Stomach (tissue), 9 donors: ENCODE results near the gene BANF2. TPM values are rescaled to one million over a fixed set of nuclear protein-coding genes. Genes with fewer than 3 reads are reported as not detected.

ENCODE experiments used
- DNase-seq, 2 donors: peaks; one replicate each; pipeline versions ENCODE4 v3.0.0 to v3.0.0-alpha.2; 2013 to 2019
- H3K27ac ChIP-seq, 5 donors: fragments of 200-600 bp in 4 of 5; sonication (generic) in 4 of 5; one replicate each; pipeline ENCODE4 v1.5.1; 2013 to 2019; ENCODE audit warnings: mild to moderate bottlenecking in 1 of 5, moderate library complexity in 1 of 5
- H3K27me3 ChIP-seq, 3 donors: fragments of 200-600 bp; sonication (generic); one replicate each; pipeline ENCODE4 v1.5.1; 2017 to 2019; ENCODE audit warnings: mixed run types in 1 of 3
- H3K36me3 ChIP-seq, 4 donors: fragments of 200-600 bp; sonication (generic); 1 replicate in 3 of 4; 2 replicates in 1 of 4; pipeline ENCODE4 v1.5.1; 2016 to 2019
- H3K4me1 ChIP-seq, 4 donors: fragments of 200-600 bp; sonication (generic); one replicate each; pipeline ENCODE4 v1.5.1; 2016 to 2019
- H3K4me3 ChIP-seq, 4 donors: fragments of 200-600 bp; sonication (generic) in 3 of 4; one replicate each; pipeline ENCODE4 v1.5.1; 2016 to 2019; ENCODE audit warnings: mild to moderate bottlenecking in 1 of 4
- H3K9me3 ChIP-seq, 4 donors: fragments of 200-600 bp; sonication (generic); one replicate each; pipeline ENCODE4 v1.5.1; 2016 to 2019
- CTCF ChIP-seq, 7 experiments: fragments of 450-650 bp in 4 of 7; fragments of 200-600 bp in 3 of 7; sonication (generic) in 3 of 7; IDR thresholded peaks; one replicate each; pipeline ENCODE4 v1.5.1; 2016 to 2019; ENCODE audit warnings: antibody characterized with exemption in 7 of 7, control low read depth in 2 of 7, mild to moderate bottlenecking in 1 of 7
- EP300 ChIP-seq: sonication (generic); formaldehyde crosslinking; IDR thresholded peaks from one replicate; pipeline ENCODE4 v1.6.1; 2017; ENCODE audit warnings: antibody characterized with exemption
- POLR2A ChIP-seq, 4 donors: fragments of 450-650 bp; IDR thresholded peaks; one replicate each; pipeline ENCODE4 v1.6.1; 2016; ENCODE audit warnings: antibody characterized with exemption in 4 of 4, control low read depth in 2 of 4, mild to moderate bottlenecking in 1 of 4, moderate library complexity in 1 of 4
- POLR2AphosphoS5 ChIP-seq, 3 donors: sonication (generic); formaldehyde crosslinking; IDR thresholded peaks; one replicate each; pipeline ENCODE4 v1.6.1; 2016; ENCODE audit warnings: antibody characterized with exemption in 3 of 3
- WGBS, 5 donors: extraction: QIAGEN DNeasy Blood & Tissue Kit in 3 of 5; methylation state at CpG; one replicate each; pipeline versions ENCODE4 v1.1.5 to v1.1.7; 2013 to 2018; 5-methylcytosine and 5-hydroxymethylcytosine counted together
- intact Hi-C: fragments of 100-400 bp; cut with DNase I; formaldehyde crosslinking; loops from one replicate; pipeline ENCODE4 v1.15.1; 2023; ENCODE audit warnings: low total_unique reads
- polyA plus RNA-seq, 3 donors: library from polyadenylated mRNA; stranded (reverse); fragments of 200-250 nt; gene quantifications; one replicate each; pipeline ENCODE4 v1.2.3, GENCODE V29; 2013
- total RNA-seq, 5 donors: library from RNA; depleted of rRNA; stranded (reverse); fragments of >200 nt; gene quantifications; one replicate each; pipeline versions ENCODE4 v1.1.0 to v1.2.3, GENCODE V29; 2014 to 2016
- donor health status: healthy with polysubstance abuse.
- donor health status: Bipolar disorder and iron deficiency.
- donor health status: healthy.

BANF2 gene
- total and polyA plus RNA-seq, 8 donors = not detected

GRCh38 chr20:17725094-17725835 lies 25.5 kb downstream of the BANF2 start:
- H3K9me3 ChIP-seq = no peaks in the 10 kb centered on the region
- no peak overlapping the region for H3K4me3 ChIP-seq
- H3K27ac ChIP-seq = no peak overlapping the region
- TF ChIP-seq POLR2AphosphoS5 (IDR thresholded peaks at IDR 0.05) (no peak), EP300 (no peak), CTCF (IDR thresholded peaks at IDR 0.05) (no peak), POLR2A (IDR thresholded peaks at IDR 0.05) (no peak)
- H3K36me3 ChIP-seq = no peaks in the 10 kb centered on the region
- peaks cover 0 to 5% (median 0%) of the 10 kb centered on the region in 3 donors for H3K27me3 ChIP-seq
- peaks cover 0 to 15% (median 2%) of the 10 kb centered on the region in 4 donors for H3K4me1 ChIP-seq
- 83 to 89% (median 86%) methylated on average over 13 of the region's 13 CpGs for whole genome bisulfite sequencing, 5 donors
- peak in 1 of 2 donors; percentile 46 for DNase-seq
- intact Hi-C loops = no loop called here

- no peak for DNase-seq
- Histone ChIP-seq H3K27ac (no peak overlapping the region), H3K9me3 (no peaks in the 10 kb centered on the region), H3K27me3 (peaks cover 0 to 5% (median 0%) of the 10 kb centered on the region in 3 donors), H3K4me1 (peaks cover 0 to 10% (median under 1%) of the 10 kb centered on the region in 4 donors), H3K4me3 (no peak overlapping the region), H3K36me3 (no peaks in the 10 kb centered on the region)
- no peak for TF ChIP-seq EP300
- no peak for TF ChIP-seq POLR2A (IDR thresholded peaks at IDR 0.05)
- TF ChIP-seq CTCF (IDR thresholded peaks at IDR 0.05) = no peak
- no peak for TF ChIP-seq POLR2AphosphoS5 (IDR thresholded peaks at IDR 0.05)
- intact Hi-C loops = no loop called here
- 68 to 81% (median 75%) methylated on average over 4 of the region's 4 CpGs for WGBS, 5 donors
Measured at GRCh38 chr20:17726902-17727301, 27.1 kb downstream of the BANF2 start.

GRCh38 chr20:17727351-17727750 lies 27.6 kb downstream of the BANF2 start:
- Histone ChIP-seq H3K36me3 (no peaks in the 10 kb centered on the region), H3K27me3 (peaks cover 0 to 5% (median 0%) of the 10 kb centered on the region in 3 donors), H3K27ac (no peak overlapping the region), H3K4me1 (peaks cover 0 to 6% (median 0%) of the 10 kb centered on the region in 4 donors), H3K9me3 (no peaks in the 10 kb centered on the region), H3K4me3 (no peak overlapping the region)
- WGBS, 5 donors = 93 to 96% (median 94%) methylated on average over 10 of the region's 10 CpGs
- intact Hi-C loops = no loop called here
- no peak for TF ChIP-seq POLR2AphosphoS5 (IDR thresholded peaks at IDR 0.05)
- no peak for TF ChIP-seq POLR2A (IDR thresholded peaks at IDR 0.05)
- TF ChIP-seq CTCF (IDR thresholded peaks at IDR 0.05) = no peak
- no peak for TF ChIP-seq EP300
- DNase-seq = no peak

- no peaks in the 10 kb centered on the region for H3K4me1 ChIP-seq
- TF ChIP-seq POLR2A (IDR thresholded peaks at IDR 0.05) = no peak
- no peak for TF ChIP-seq POLR2AphosphoS5 (IDR thresholded peaks at IDR 0.05)
- TF ChIP-seq CTCF (IDR thresholded peaks at IDR 0.05) = no peak
- TF ChIP-seq EP300 = no peak
- H3K27ac ChIP-seq = no peak overlapping the region
- no peak overlapping the region for H3K4me3 ChIP-seq
- 86 to 94% (median 91%) methylated on average over 12 of the region's 12 CpGs for WGBS, 5 donors
- H3K9me3 ChIP-seq = no peaks in the 10 kb centered on the region
- peaks cover 0 to 5% (median 0%) of the 10 kb centered on the region in 3 donors for H3K27me3 ChIP-seq
- intact Hi-C loops = no loop called here
- no peaks in the 10 kb centered on the region for H3K36me3 ChIP-seq
- no peak for DNase-seq
Measured at GRCh38 chr20:17728074-17728473, 28.3 kb downstream of the BANF2 start.
